Ishikawa (cell line): ENCODE measurements around the gene DKK3.

Experiments used
- RAD21 ChIP-seq: IDR thresholded peaks from 2 replicates; pipeline ENCODE4 v1.6.1; 2012; ENCODE audit warnings: low read depth
- TAF1 ChIP-seq: IDR thresholded peaks from 2 replicates; pipeline ENCODE4 v1.6.1; 2012; ENCODE audit warnings: low read depth, mild to moderate bottlenecking
- TF ChIP-seq, protein P1 (sequence below): IDR thresholded peaks from 2 replicates; pipeline ENCODE4 v1.6.1; 2012

DNA sequence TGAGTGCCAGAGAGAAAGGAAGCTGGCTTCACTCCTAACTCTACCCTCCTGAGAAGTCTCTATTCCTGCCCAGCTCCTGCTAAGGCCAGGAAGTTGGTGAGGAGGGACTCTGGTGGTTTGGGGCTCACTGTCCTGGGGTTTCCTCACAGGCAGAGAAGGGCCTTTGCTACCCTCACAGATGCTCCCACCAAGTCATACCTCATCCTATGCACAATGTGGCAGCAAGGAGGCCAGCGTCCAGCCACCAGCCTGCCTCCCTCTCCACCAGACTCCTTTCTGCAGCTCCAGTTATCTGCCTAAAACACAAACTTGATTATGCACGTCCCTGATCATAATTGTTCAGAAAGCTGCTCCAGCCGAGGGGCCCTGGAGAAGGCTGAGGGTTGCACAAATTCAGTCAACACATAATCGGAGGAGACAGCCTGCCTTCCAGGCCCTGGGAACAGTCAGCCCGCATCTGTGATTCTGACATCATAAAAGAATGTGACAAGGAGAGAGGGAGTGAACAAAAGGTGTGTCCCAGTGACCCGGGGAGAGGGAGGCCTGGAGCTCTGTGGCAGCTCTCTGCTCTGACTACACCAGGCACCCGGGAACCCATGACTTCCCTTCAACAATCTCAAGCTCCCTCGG is 28.8 kb downstream of the DKK3 start:
- TF ChIP-seq TAF1 (no peak), RAD21 (no peak)
- TF ChIP-seq, protein P1, sequence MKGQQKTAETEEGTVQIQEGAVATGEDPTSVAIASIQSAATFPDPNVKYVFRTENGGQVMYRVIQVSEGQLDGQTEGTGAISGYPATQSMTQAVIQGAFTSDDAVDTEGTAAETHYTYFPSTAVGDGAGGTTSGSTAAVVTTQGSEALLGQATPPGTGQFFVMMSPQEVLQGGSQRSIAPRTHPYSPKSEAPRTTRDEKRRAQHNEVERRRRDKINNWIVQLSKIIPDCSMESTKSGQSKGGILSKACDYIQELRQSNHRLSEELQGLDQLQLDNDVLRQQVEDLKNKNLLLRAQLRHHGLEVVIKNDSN, result no peak
